OCI-LY1 (cell line): ENCODE data around the gene SLC31A2.

Experiments used
- EZH2 ChIP-seq: fragments of 200-600 bp; sonication (generic), shearing (Covaris generic); IDR thresholded peaks from 2 replicates; pipeline ENCODE4 v1.8.0; 2017; ENCODE audit warnings: borderline replicate concordance, mixed run types, mild to moderate bottlenecking, antibody characterized with exemption, low read length, moderate library complexity, mixed read lengths
- TF ChIP-seq, protein P1 (sequence below): fragments of 200-600 bp; sonication (generic), shearing (Covaris generic); IDR thresholded peaks from 2 replicates; pipeline ENCODE4 v1.5.1; 2017; ENCODE audit warnings: mild to moderate bottlenecking, antibody characterized with exemption, low read length, moderate library complexity, mixed read lengths

DNA sequence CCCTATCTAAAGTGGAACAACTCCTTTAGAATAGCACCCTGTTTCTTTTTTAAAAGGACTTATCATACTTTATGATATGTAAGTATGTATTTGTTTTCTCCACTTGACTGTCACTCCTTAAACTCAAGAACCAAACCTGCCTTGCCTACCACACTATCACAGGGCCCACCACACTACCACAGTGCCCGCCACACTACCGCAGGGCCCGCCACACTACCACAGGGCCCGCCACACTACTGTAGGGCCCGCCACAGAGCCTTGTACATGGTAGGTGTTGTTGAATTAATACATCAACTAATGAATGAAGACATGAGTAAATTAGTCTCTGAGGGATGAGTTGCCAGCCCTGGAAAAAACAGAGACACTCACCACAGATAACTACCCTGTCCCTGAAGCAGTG is 18.0 kb downstream of the SLC31A2 start:
- TF ChIP-seq, protein P1, sequence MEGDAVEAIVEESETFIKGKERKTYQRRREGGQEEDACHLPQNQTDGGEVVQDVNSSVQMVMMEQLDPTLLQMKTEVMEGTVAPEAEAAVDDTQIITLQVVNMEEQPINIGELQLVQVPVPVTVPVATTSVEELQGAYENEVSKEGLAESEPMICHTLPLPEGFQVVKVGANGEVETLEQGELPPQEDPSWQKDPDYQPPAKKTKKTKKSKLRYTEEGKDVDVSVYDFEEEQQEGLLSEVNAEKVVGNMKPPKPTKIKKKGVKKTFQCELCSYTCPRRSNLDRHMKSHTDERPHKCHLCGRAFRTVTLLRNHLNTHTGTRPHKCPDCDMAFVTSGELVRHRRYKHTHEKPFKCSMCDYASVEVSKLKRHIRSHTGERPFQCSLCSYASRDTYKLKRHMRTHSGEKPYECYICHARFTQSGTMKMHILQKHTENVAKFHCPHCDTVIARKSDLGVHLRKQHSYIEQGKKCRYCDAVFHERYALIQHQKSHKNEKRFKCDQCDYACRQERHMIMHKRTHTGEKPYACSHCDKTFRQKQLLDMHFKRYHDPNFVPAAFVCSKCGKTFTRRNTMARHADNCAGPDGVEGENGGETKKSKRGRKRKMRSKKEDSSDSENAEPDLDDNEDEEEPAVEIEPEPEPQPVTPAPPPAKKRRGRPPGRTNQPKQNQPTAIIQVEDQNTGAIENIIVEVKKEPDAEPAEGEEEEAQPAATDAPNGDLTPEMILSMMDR, result no peak
- no peak for TF ChIP-seq EZH2
